Heart right ventricle (tissue), 16 donors: Measurements from ENCODE around the gene TMC8. TPM values are rescaled to one million over a fixed set of nuclear protein-coding genes. Genes with fewer than 3 reads are reported as not detected.
"Not testable (repeated sequence)": the region's sequence is repeated elsewhere in the genome, so short reads cannot be mapped to it uniquely, and the experiment has no call there.

Source experiments
- ATAC-seq, 8 donors: fragments of 200-7000 bp; cut with Tn5 transposase; one replicate each; pipeline ENCODE4 v1.9.1; 2020; ENCODE audit warnings: mild to moderate bottlenecking in 8 of 8, moderate library complexity in 8 of 8, moderate number of reproducible peaks in 1 of 8
- DNase-seq, 2 donors: peaks; one replicate each; pipeline ENCODE4 v3.0.0-alpha.2; 2020
- H3K27ac ChIP-seq, 10 donors: fragments of 200-600 bp; sonication (generic) in 2 of 10; one replicate each; pipeline versions ENCODE4 v1.5.0 to v1.8.0; 2020 to 2022; ENCODE audit warnings: mild to moderate bottlenecking in 3 of 10
- H3K27me3 ChIP-seq, 7 donors: fragments of 200-600 bp; one replicate each; pipeline ENCODE4 v1.8.0; 2021 to 2022; ENCODE audit warnings: mild to moderate bottlenecking in 2 of 7
- H3K36me3 ChIP-seq, 9 donors: fragments of 200-600 bp; sonication (generic) in 1 of 9; one replicate each; pipeline versions ENCODE4 v1.5.0 to v1.8.0; 2020 to 2022; ENCODE audit warnings: mild to moderate bottlenecking in 2 of 9
- H3K4me1 ChIP-seq, 9 donors: fragments of 200-600 bp; sonication (generic) in 1 of 9; one replicate each; pipeline versions ENCODE4 v1.5.0 to v1.8.0; 2020 to 2022; ENCODE audit warnings: mild to moderate bottlenecking in 4 of 9
- H3K4me3 ChIP-seq, 10 donors: fragments of 200-600 bp; sonication (generic) in 2 of 10; one replicate each; pipeline versions ENCODE4 v1.5.0 to v1.8.0; 2020 to 2022; ENCODE audit warnings: mild to moderate bottlenecking in 7 of 10, moderate library complexity in 2 of 10
- H3K9me3 ChIP-seq, 11 donors: fragments of 200-600 bp in 10 of 11; sonication (generic) in 2 of 11; one replicate each; pipeline versions ENCODE4 v1.5.0 to v1.8.0; 2013 to 2022; ENCODE audit warnings: mild to moderate bottlenecking in 2 of 11, control low read depth in 1 of 11, moderate library complexity in 1 of 11
- CTCF ChIP-seq, 9 donors: fragments of 200-600 bp; sonication (generic) in 2 of 9; IDR thresholded peaks; one replicate each; pipeline versions ENCODE4 v1.5.0 to v1.8.0; 2021 to 2022; ENCODE audit warnings: antibody characterized with exemption in 9 of 9, mild to moderate bottlenecking in 5 of 9, moderate library complexity in 1 of 9
- WGBS, 2 donors: extraction: QIAGEN DNeasy Blood & Tissue Kit; methylation state at CpG; one replicate each; pipeline ENCODE4 v1.1.7; 2013; ENCODE audit warnings: inconsistent platforms in 1 of 2; 5-methylcytosine and 5-hydroxymethylcytosine counted together
- intact Hi-C, 10 donors: fragments of 100-400 bp; cut with DNase I; formaldehyde crosslinking; loops; one replicate each; pipeline versions ENCODE4 v1.11.1 to v1.14.2; 2022
- long read RNA-seq, 3 donors: library from polyadenylated mRNA; unstranded; transcript quantifications; one replicate each; pipeline ENCODE4 v2.0.0, GENCODE V29; 2020 to 2021
- polyA plus RNA-seq, 2 donors: library from polyadenylated mRNA; stranded (reverse); fragments of 200-250 nt; gene quantifications; one replicate each; pipeline ENCODE4 v1.2.3, GENCODE V29; 2013
- total RNA-seq, 10 donors: library from RNA; stranded (reverse); fragmentation: NEBNext Ultra II Directional in 3 of 10; extraction: Animal tissue kit (Norgen Biotek cat#: 25700) in 3 of 10; gene quantifications; one replicate each; pipeline versions ENCODE4 v1.2.1 to v1.2.4, GENCODE V29; 2021 to 2023
- donor health status: Arrhythmogenic right ventricular cardiomyopathy.
- donor health status: ischemic (EF 13 %, LVEDD 7.1; RV severe dilation, severe dysfunction).
- donor health status: healthy with polysubstance abuse.
- donor health status: DM: no; HTN: yes; CAD: no.
- donor health status: DM: no; HTN: no; CAD: no.
- donor health status: ischemic (EF 25% LVEDD 6.9; RV normal size, moderate dysfunction).
- donor health status: ischemic (EF 25% LVEDD 5.7; RV mildly dilated, moderate dysfunction).
- donor health status: healthy.
- donor health status: DM: yes; HTN: yes; CAD: no.
- donor health status: Ischemic cardiomyopathy.
- donor health status: ischemic (EF 35%, LVEDD 5.7; RV mildly dilated, moderate dysfunction).
- donor health status: nonischemic (EF 11% LVEDD 7.7; RV severe dilation, severe dysfunction).
- donor health status: DM: yes; HTN: yes; CAD: no.
- donor health status: PGD.
- donor health status: ischemic (EF 29% LVEDD 5.4; RV normal size, mild dysfunction).
- donor health status: nonischemic (EF 23%, LVEDD 6.1; RV moderate dilation, normal function).

Gene TMC8
- 10 to 100 TPM in 1 of 10 donors, 1 to 10 TPM in 8, under 1 TPM in 1; 0.85 to 11.2 (median 2.1) TPM for total RNA-seq
- polyA plus RNA-seq: 1 to 10 TPM in 1 of 2 donors, under 1 TPM in 1; 0.96 to 3.7 TPM
- long read RNA-seq, donor 1, partial matches to known transcripts: 0 of 1 reads
- long read RNA-seq, donor 1, other reads (novel, unspliced or antisense): 1 of 1 reads
- long read RNA-seq, donor 2, partial matches to known transcripts: 0 of 1 reads
- long read RNA-seq, donor 2, other reads (novel, unspliced or antisense): 1 of 1 reads
- long read RNA-seq, donor 3, partial matches to known transcripts: 1 of 3 reads
- long read RNA-seq, donor 3, other reads (novel, unspliced or antisense): 2 of 3 reads

GRCh38 chr17:78130437-78131101 lies at the start of gene TMC8:
TMC8 (plus strand) TSS chr17:78130771; CDS start chr17:78131589, 818 bp downstream.
- no peak for TF ChIP-seq CTCF (IDR thresholded peaks at IDR 0.05)
- Histone ChIP-seq H3K9me3 (no peaks in the 10 kb centered on the region), H3K4me3 (peak within 1 kb of the TSS in 7 of 10 donors; percentile 16 to 97 (median 33)), H3K36me3 (peaks cover 0 to 36% (median 0%) of the 10 kb centered on the region in 9 donors), H3K27me3 (peaks cover 0 to 3% (median 0%) of the 10 kb centered on the region in 7 donors), H3K27ac (peak within 1 kb of the TSS in 9 of 10 donors; percentile 5 to 98 (median 96)), H3K4me1 (peaks cover 16 to 90% (median 60%) of the 10 kb centered on the region in 9 donors)
- DNase-seq: peak in 1 of 2 donors; percentile 33
- ATAC-seq: no peak
- WGBS, 2 donors: 72 to 74% methylated on average over 10 of the region's 10 CpGs
- intact Hi-C loops: no loop called here

DNA sequence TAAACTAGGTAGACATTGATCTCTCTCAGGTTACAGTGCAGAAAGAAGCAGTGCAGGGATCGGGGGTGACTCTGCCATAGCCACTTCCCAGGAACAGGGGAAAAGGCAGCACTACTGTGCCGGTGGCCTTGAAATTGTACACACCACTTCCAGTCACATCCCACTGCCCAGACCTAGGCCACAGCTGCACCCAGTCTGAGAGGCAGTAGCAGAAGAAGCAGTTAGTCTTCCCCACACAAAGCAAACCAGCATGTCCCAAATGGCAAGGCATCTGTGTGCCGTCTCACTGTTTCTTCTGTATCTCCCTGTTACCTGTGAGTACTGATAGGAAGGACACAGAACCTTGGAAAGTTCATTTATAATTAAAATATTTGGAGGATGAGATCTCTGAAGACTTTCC lies 49.0 kb upstream of the TMC8 start:
- ATAC-seq: peak in 3 of 8 donors; percentile 19 to 26 (median 20)
- peaks cover 0 to 50% (median 20%) of the 10 kb centered on the region in 9 donors for H3K4me1 ChIP-seq
- intact Hi-C loops: loop anchor here in 4 of 10 donors (5.0 to 10.0 kb wide), 2 partner anchors 57 to 474 kb away; no protein-coding TSS in a partner anchor

DNA sequence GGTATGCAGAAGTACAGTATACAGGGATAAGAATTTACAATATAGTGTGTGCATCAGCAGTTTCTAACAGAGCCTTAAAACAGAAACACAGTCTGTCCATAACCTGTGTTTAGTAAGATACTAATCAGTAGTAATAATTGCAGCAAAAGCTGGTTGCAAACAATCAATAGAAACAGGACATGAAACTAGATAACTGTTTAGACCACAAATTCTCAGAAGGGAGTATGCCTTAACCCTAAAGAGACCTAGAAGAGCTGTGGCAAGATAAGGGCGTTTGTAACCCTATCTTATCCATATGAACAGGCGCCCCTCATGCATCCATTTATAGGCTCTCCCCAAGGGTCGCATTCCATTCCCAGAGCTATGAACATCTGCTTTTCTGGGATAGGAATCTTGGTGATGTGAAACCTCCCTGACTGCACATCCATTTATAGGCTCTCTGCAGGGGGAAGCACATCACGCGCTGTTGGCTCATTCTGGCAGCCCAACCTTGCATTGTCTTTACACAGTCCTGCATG lies 48.2 kb upstream of the TMC8 start:
- ATAC-seq: peak in 3 of 8 donors; percentile 33 to 50 (median 34)
- not testable (repeated sequence) for H3K27me3 ChIP-seq, H3K4me3 ChIP-seq, H3K9me3 ChIP-seq
- H3K4me1 ChIP-seq: peaks cover 0 to 50% (median 20%) of the 10 kb centered on the region in 9 donors
- WGBS, 2 donors: 24 to 40% methylated on average over 5 of the region's 5 CpGs
- intact Hi-C loops: loop anchor here in 4 of 10 donors (5.0 to 10.0 kb wide), 2 partner anchors 58 to 475 kb away; no protein-coding TSS in a partner anchor
- peak in 1 of 2 donors; percentile 52 for DNase-seq
- H3K27ac ChIP-seq: peak overlapping the region in 8 of 10 donors; percentile 13 to 80 (median 69)
- peaks cover 0 to 99% (median 34%) of the 10 kb centered on the region in 9 donors for H3K36me3 ChIP-seq

More for the DNA sequence above, 49.0 kb upstream of the TMC8 start:
- Histone ChIP-seq H3K4me3 (no peak overlapping the region), H3K27me3 (no peaks in the 10 kb centered on the region), H3K36me3 (peaks cover 0 to 99% (median 32%) of the 10 kb centered on the region in 9 donors), H3K27ac (peak overlapping the region in 8 of 10 donors; percentile 21 to 80 (median 69)), H3K9me3 (no peaks in the 10 kb centered on the region)
- no peak for TF ChIP-seq CTCF (IDR thresholded peaks at IDR 0.05)
- 52 to 64% methylated on average over 3 of the region's 3 CpGs for WGBS, 2 donors
- no peak for DNase-seq

- ATAC-seq (peak in 3 of 8 donors; percentile 22 to 46 (median 31)), DNase-seq (no peak)
- peaks cover 0 to 99% (median 38%) of the 10 kb centered on the region in 9 donors for H3K36me3 ChIP-seq
- intact Hi-C loops: loop anchor here in 4 of 10 donors (5.0 to 10.0 kb wide), 2 partner anchors 58 to 476 kb away; no protein-coding TSS in a partner anchor
- peak overlapping the region in 6 of 10 donors; percentile 59 to 80 (median 73) for H3K27ac ChIP-seq
- H3K4me1 ChIP-seq: peaks cover 0 to 50% (median 20%) of the 10 kb centered on the region in 9 donors
- H3K4me3 ChIP-seq: no peak overlapping the region
- no peak for TF ChIP-seq CTCF (IDR thresholded peaks at IDR 0.05)
- no peaks in the 10 kb centered on the region for H3K9me3 ChIP-seq
- H3K27me3 ChIP-seq: no peaks in the 10 kb centered on the region
- WGBS, 2 donors: 41 to 64% methylated on average over 7 of the region's 7 CpGs
Measured at GRCh38 chr17:78082988-78083387, 47.6 kb upstream of the TMC8 start.
